IPS-18a (cell line): Measurements from ENCODE around the gene FAM170B.

ENCODE experiments used
- H3K27ac ChIP-seq: one replicate; pipeline ENCODE4 v1.5.1; 2013; ENCODE audit warnings: low read length
- H3K27me3 ChIP-seq: one replicate; pipeline ENCODE4 v1.6.1; 2013; ENCODE audit warnings: mild to moderate bottlenecking, low read length; ENCODE audit not compliant: control insufficient read depth, insufficient read depth
- H3K36me3 ChIP-seq: one replicate; pipeline ENCODE4 v1.6.1; 2013; ENCODE audit warnings: low read depth, low read length; ENCODE audit not compliant: control insufficient read depth
- H3K4me1 ChIP-seq: one replicate; pipeline ENCODE4 v1.6.1; 2013; ENCODE audit warnings: low read depth, low read length; ENCODE audit not compliant: control insufficient read depth
- H3K4me3 ChIP-seq: one replicate; pipeline ENCODE4 v1.5.1; 2013; ENCODE audit warnings: low read length
- H3K9ac ChIP-seq: one replicate; pipeline ENCODE4 v1.6.1; 2013; ENCODE audit warnings: mild to moderate bottlenecking, low read length, moderate library complexity
- H3K9me3 ChIP-seq: one replicate; pipeline ENCODE4 v1.6.1; 2013; ENCODE audit warnings: low read depth, low read length; ENCODE audit not compliant: control insufficient read depth

Gene FAM170B

GRCh38 chr10:49090696-49091380 lies 43.0 kb downstream of the FAM170B start:
- no peak overlapping the region for H3K9ac ChIP-seq
- no peaks in the 10 kb centered on the region for H3K27me3 ChIP-seq
- peaks cover 6% of the 10 kb centered on the region for H3K4me1 ChIP-seq
- H3K27ac ChIP-seq = no peak overlapping the region
- H3K36me3 ChIP-seq = no peaks in the 10 kb centered on the region
- no peak overlapping the region for H3K4me3 ChIP-seq
- peaks cover 11% of the 10 kb centered on the region for H3K9me3 ChIP-seq

DNA sequence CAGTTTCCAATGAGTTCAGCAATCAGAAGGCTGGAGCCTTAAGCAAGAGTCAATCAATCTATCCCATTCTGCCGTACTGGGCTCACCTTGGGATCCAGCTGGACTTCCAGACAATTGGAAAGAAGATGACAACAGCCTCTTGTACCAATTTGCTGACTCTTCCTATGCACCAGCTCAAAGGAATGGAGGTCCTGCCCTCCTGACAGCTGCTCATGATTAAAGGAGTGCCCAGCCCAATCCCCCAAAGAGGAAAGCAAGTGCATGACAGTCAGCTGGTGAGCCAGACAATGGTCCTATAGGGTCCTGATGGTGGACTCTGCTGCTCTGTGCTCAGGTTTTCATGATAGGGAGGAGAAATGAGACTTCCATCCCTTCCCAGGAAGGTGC lies 43.6 kb downstream of the FAM170B start:
- Histone ChIP-seq H3K4me1 (peaks cover 6% of the 10 kb centered on the region), H3K4me3 (no peak overlapping the region), H3K9ac (no peak overlapping the region), H3K27me3 (no peaks in the 10 kb centered on the region), H3K9me3 (peaks cover 11% of the 10 kb centered on the region), H3K27ac (no peak overlapping the region), H3K36me3 (no peaks in the 10 kb centered on the region)

- Histone ChIP-seq H3K9me3 (peaks cover 11% of the 10 kb centered on the region), H3K4me3 (no peak overlapping the region), H3K4me1 (peaks cover 6% of the 10 kb centered on the region), H3K27me3 (no peaks in the 10 kb centered on the region), H3K9ac (no peak overlapping the region), H3K36me3 (no peaks in the 10 kb centered on the region), H3K27ac (no peak overlapping the region)
Observed at GRCh38 chr10:49089557-49090188, 44.1 kb downstream of the FAM170B start.

- H3K4me1 ChIP-seq = peaks cover 6% of the 10 kb centered on the region
- no peaks in the 10 kb centered on the region for H3K36me3 ChIP-seq
- H3K27ac ChIP-seq = no peak overlapping the region
- no peaks in the 10 kb centered on the region for H3K27me3 ChIP-seq
- no peak overlapping the region for H3K4me3 ChIP-seq
- peaks cover 11% of the 10 kb centered on the region for H3K9me3 ChIP-seq
- H3K9ac ChIP-seq = no peak overlapping the region
Observed at GRCh38 chr10:49089152-49089551, 44.7 kb downstream of the FAM170B start.

- Histone ChIP-seq H3K9ac (no peak overlapping the region), H3K36me3 (no peaks in the 10 kb centered on the region), H3K4me1 (peaks cover 22% of the 10 kb centered on the region), H3K27ac (no peak overlapping the region), H3K9me3 (peaks cover 11% of the 10 kb centered on the region), H3K27me3 (no peaks in the 10 kb centered on the region), H3K4me3 (no peak overlapping the region)
Observed at GRCh38 chr10:49086889-49087288, 46.9 kb downstream of the FAM170B start.

- H3K27me3 ChIP-seq = no peaks in the 10 kb centered on the region
- peaks cover 27% of the 10 kb centered on the region for H3K4me1 ChIP-seq
- H3K36me3 ChIP-seq = no peaks in the 10 kb centered on the region
- no peak overlapping the region for H3K27ac ChIP-seq
- peaks cover 11% of the 10 kb centered on the region for H3K9me3 ChIP-seq
- no peak overlapping the region for H3K9ac ChIP-seq
- no peak overlapping the region for H3K4me3 ChIP-seq
Observed at GRCh38 chr10:49083261-49083660, 50.6 kb downstream of the FAM170B start.

DNA sequence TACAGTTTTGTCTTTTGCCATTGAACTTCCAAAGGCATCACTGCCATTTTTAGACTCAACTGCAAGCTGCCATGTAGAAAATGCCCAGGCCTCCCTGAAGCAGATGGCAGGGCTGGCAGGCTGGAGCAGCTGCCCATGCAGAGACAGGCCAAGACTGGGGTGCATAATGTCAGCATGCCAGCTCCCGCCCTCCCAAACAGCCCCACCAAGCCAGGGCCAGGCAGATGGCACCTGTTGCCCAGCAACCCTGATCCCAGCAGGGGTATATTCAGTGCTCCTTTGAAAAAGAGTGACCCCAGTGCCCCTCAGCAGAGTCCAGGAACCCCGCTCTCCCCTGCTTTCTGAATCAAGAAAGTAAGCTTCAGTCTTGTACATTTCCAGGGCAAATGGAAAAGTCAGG lies 51.1 kb downstream of the FAM170B start:
- Histone ChIP-seq H3K9me3 (peaks cover 11% of the 10 kb centered on the region), H3K36me3 (no peaks in the 10 kb centered on the region), H3K4me1 (peaks cover 27% of the 10 kb centered on the region), H3K27ac (no peak overlapping the region), H3K9ac (no peak overlapping the region), H3K4me3 (no peak overlapping the region), H3K27me3 (no peaks in the 10 kb centered on the region)

DNA sequence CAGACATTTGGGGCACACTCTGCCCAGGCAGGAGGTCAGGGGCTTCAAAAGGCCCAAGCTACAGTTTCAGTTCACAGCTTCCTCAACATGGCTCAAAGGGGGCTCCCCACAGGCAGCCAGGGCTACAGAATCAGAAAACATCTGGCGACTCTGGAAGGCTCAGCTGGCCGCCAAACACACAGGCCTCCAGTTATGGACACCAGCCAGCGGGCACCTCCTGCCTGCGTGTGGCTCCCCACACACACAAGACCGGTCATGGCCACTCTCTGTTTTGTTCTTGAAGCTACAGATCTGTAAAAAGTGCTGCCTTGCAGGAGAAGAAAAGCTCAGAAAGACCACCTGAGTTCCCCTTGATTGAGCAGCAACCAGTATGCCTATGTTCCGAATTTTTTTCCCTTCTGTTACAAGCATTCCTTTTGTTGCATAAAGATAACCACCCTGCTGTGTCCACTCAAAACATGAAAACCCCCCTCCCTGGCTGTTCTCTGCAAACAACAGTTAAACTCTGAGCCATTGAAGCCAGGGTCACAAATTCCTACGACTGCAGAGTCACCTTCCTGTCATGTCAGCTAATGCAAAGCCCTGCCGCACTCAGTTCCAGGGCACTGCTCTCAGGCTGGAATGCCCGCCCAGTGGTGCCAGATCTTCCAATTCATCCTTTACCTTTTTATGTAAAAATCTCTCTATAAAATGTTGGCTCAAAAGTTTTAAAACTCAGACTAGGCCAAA lies 52.1 kb downstream of the FAM170B start:
- Histone ChIP-seq H3K9me3 (peaks cover 4% of the 10 kb centered on the region), H3K4me1 (peaks cover 27% of the 10 kb centered on the region), H3K27me3 (no peaks in the 10 kb centered on the region), H3K36me3 (no peaks in the 10 kb centered on the region), H3K9ac (no peak overlapping the region), H3K4me3 (no peak overlapping the region), H3K27ac (no peak overlapping the region)
